NCI-H2196 (cell line): ENCODE measurements around the gene WDR76.
A peak's percentile ranks its signal among the peaks of the same experiment; 100 is the strongest.

ENCODE experiments used
- DNase-seq: peaks from one replicate; lab custom pipeline; 2025; ENCODE audit not compliant: unreplicated experiment; lab: John Stamatoyannopoulos, UW

The WDR76 gene

GRCh38 chr15:43912208-43912607 is 85.4 kb downstream of the WDR76 start:
- DNase-seq = no peak

- DNase-seq = peak; percentile 9
Measured at GRCh38 chr15:43913026-43913780, 86.4 kb downstream of the WDR76 start.

GRCh38 chr15:43913941-43914340 is 87.1 kb downstream of the WDR76 start:
- no peak for DNase-seq

- no peak for DNase-seq
Measured at GRCh38 chr15:43915631-43916325, 89.0 kb downstream of the WDR76 start.

GRCh38 chr15:43916326-43916660 is 89.5 kb downstream of the WDR76 start:
- no peak for DNase-seq
